HG02798 (cell line): ENCODE measurements around the gene GRB7.
A peak's percentile ranks its signal among the peaks of the same experiment; 100 is the strongest.
"Not testable (repeated sequence)": the region's sequence is repeated elsewhere in the genome, so short reads cannot be mapped to it uniquely, and the experiment has no call there.

ENCODE experiments used
- ATAC-seq: cut with Tn5 transposase; IDR thresholded peaks from one replicate; pipeline ENCODE4 v1.9.1; 2021; ENCODE audit warnings: mild to moderate bottlenecking; ENCODE audit not compliant: unreplicated experiment, poor library complexity

The GRB7 gene

GRCh38 chr17:39737760-39738567 lies at the start of gene GRB7:
Gene GRB7, plus strand, starts transcription at chr17:39737938. Its CDS starts 4,364 bp downstream, at chr17:39742302.
- no peak for ATAC-seq

- ATAC-seq = no peak
These were observed 49.3 kb upstream of the GRB7 start for GRCh38 chr17:39688475-39688835.

GRCh38 chr17:39688945-39689344 lies 48.8 kb upstream of the GRB7 start:
- no peak for ATAC-seq

GRCh38 chr17:39694593-39694992 lies 43.1 kb upstream of the GRB7 start:
- no peak for ATAC-seq

- no peak for ATAC-seq
These were observed 42.7 kb upstream of the GRB7 start for GRCh38 chr17:39695089-39695474.

- no peak for ATAC-seq
These were observed 41.0 kb upstream of the GRB7 start for GRCh38 chr17:39696731-39697130.

- no peak for ATAC-seq
These were observed 39.8 kb upstream of the GRB7 start for GRCh38 chr17:39697961-39698360.

- ATAC-seq = not testable (repeated sequence)
These were observed 38.5 kb upstream of the GRB7 start for GRCh38 chr17:39699157-39699817.

GRCh38 chr17:39699818-39700147 lies 38.0 kb upstream of the GRB7 start, which contains the start of gene ERBB2:
Gene ERBB2, plus strand, starts transcription at chr17:39700064. Its CDS starts 175 bp downstream, at chr17:39700239.
- no peak for ATAC-seq

- no peak for ATAC-seq
These were observed 37.4 kb upstream of the GRB7 start for GRCh38 chr17:39700148-39700987.

GRCh38 chr17:39701012-39701783 lies 36.5 kb upstream of the GRB7 start:
- ATAC-seq = no peak

- ATAC-seq = no peak
These were observed 35.8 kb upstream of the GRB7 start for GRCh38 chr17:39701784-39702422.

- peak; percentile 72 for ATAC-seq
These were observed 34.5 kb upstream of the GRB7 start for GRCh38 chr17:39702901-39703893.

GRCh38 chr17:39703913-39704312 lies 33.8 kb upstream of the GRB7 start:
- ATAC-seq = no peak

GRCh38 chr17:39704821-39705551 lies 32.8 kb upstream of the GRB7 start:
- ATAC-seq = no peak

- ATAC-seq = no peak
These were observed 31.9 kb upstream of the GRB7 start for GRCh38 chr17:39705786-39706348.

- no peak for ATAC-seq
These were observed 31.4 kb upstream of the GRB7 start for GRCh38 chr17:39706383-39706782.

GRCh38 chr17:39706921-39707337 lies 30.8 kb upstream of the GRB7 start:
- no peak for ATAC-seq
